SKM-1 (cell line): ENCODE measurements around the gene EEF1AKMT3.

Source experiments
- DNase-seq: peaks from one replicate; lab custom pipeline; 2025; ENCODE audit not compliant: unreplicated experiment; lab: John Stamatoyannopoulos, UW

The EEF1AKMT3 gene

DNA sequence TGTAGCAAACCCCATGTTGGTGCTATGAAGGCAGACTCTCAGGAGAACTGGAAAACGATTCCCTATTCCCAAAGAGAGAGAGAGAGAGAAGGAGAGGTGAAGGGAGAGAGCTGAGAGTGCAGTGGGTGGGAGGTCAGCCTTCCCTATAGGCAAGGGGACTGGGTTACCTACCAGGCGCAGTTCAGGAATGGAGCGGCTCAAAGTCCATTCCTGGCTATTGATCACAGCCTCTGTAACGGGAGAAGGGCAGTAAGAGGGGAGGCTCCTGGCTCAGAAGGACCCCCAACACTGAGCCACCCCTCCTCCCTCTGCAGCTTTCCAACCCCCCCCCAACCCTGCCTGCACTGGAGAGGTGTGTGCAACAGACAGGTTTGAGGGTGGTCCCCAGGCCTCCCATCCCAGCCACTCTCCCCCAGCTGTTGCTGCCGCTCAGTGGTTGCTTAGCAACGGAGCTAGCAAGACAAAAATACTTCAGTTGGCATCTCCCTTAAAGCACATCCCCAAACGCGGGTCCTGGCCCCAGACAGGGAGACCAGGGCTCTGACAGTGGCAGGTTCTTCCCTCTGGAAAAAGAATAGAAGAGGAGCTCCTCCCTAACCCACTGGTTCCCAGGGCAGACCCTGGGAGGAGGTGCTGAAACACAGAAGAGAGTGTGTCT lies 37.1 kb upstream of the EEF1AKMT3 start:
- no peak for DNase-seq

- DNase-seq: no peak
These were observed 36.3 kb upstream of the EEF1AKMT3 start for GRCh38 chr12:57735952-57736740.

- DNase-seq: no peak
These were observed 35.5 kb upstream of the EEF1AKMT3 start for GRCh38 chr12:57736741-57737466.

GRCh38 chr12:57737467-57738460 lies 34.6 kb upstream of the EEF1AKMT3 start:
- no peak for DNase-seq

- DNase-seq: no peak
These were observed 33.7 kb upstream of the EEF1AKMT3 start, which contains the start of gene AGAP2 for GRCh38 chr12:57738661-57739237. AGAP2 (minus strand) TSS chr12:57738742; CDS start chr12:57738246, 496 bp downstream.

GRCh38 chr12:57739387-57739786 lies 33.0 kb upstream of the EEF1AKMT3 start:
- no peak for DNase-seq

- no peak for DNase-seq
These were observed 32.4 kb upstream of the EEF1AKMT3 start for GRCh38 chr12:57739914-57740538.

DNA sequence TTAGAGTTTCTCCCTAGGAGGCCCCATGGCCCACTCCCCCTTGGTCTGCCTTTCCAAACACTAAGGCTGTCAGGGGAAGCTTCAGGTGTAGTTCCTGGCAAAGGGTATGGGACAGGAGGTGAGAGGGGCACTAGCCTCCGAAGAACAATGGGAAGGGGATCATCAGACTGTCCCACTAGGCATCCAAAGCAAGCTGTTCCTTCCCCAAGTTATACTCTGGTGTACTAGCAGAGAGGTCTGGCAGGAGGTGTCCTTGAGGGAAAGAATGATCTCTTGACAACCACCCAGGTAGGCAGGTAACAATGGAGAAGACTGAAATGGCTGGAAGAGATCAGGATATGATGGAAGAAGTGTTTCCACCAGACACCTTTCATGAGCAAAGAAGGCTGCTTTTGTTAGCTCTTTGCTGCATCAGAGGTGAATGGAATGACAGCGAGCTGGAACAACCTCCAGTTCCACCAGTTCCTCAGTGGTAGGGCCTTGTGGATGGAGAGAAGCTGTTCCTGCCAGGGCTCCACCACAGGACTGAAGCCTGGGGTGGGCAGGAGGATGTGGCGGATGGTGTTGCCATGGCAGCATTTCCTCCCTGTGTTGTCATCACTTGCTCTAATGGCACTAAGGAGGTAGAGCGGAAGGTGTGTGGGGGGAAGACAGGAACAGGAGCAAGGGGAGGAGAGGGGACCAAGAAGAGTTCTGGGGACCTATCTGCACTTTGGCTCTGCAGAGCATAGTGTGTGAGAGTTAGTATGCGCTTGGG lies 31.6 kb upstream of the EEF1AKMT3 start:
- no peak for DNase-seq

DNA sequence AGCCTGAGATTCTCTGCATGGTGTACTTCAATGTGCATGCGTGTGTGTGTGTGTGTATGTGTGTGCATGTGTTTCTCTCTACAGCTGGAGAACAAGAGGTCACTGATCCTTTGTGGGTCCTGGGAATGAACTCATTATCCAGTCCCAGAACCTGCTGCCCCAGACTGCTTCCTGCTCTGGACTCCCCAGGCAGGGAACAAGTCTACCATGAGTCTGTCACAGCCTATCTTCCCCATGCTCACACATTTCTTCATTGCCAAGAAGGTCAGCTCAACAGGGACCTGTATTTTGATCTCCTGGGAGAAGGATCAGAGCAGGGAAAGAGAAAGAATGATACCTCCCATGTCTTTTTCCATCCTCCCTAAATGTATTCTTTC lies 31.0 kb upstream of the EEF1AKMT3 start:
- DNase-seq: no peak

DNA sequence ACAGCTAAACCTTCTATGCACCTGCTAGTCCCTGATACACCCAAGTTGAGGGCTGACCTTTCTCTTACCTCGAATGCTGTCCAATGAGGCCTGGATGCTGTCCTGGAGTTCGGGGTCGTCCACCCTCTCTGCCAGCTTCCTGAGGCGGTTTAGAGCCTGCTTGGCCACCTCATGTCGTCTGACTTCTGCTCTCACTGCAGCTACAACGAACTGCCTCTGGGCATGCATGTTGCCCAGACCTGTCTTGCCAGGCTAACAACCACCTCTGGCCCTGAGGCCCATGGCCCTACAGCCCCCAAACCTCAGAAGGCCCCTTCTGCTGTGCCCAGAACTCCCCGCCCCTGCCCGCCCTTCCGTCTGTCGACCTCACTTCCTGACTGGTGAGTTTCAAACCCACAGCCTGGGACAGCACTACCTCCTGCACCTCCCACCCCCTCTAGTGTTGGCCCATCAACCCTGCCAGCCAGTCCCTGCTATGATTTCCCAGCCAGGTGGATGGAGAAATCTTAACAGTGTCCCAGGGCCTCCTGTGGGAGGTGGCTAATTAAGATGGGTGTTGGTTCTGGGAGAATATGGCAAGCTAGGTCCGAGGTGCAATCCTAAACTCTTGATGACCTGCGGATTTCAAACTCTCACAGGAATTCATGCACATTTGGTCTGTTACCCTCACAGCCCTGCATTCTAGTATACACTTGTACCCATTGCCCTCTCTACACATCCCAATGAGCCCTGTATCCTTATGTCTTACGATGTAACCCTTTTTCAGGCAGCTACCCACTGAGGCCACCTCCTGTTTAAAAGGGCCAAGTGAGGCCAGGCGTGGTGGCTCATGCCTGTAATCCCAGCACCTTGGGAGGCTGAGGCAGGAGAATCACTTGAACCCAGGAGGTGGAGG lies 30.3 kb upstream of the EEF1AKMT3 start:
- DNase-seq: no peak

GRCh38 chr12:57743769-57744168 lies 28.6 kb upstream of the EEF1AKMT3 start:
- no peak for DNase-seq

- no peak for DNase-seq
These were observed 28.1 kb upstream of the EEF1AKMT3 start for GRCh38 chr12:57744194-57744776.

DNA sequence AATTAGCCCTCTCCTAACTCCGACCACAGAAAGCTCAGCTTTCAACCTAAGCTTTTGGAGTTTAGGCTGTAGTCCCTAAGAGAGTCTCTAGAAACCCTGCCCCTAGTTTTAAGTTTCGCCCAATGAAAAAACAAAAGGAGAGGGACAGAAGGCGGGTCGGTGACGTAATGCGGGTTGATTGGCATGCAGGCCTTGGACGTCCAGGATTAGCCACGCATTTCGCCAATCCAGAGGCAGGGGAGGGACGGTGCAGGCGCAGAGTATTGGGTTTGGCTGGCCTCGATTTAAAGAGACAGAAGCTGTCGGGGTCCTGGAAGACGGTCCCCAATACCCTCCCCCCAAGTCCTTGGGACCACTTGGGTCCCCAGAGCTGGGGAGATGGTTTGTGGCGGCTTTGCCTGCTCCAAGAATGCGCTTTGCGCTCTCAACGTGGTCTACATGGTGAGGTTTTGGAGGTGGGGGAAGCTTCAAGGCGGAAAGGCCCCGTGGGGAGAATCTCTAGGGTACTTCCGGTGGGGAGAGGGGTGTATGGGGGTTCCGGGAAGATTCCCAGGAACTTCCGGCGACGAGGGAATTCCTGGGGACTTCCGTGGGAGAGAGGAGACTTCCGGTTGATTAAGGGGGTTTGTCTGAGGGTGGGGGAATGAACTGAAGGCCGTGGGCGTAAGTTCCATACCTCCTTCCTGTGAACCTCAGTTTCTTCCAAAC lies 27.5 kb upstream of the EEF1AKMT3 start, which contains the start of gene TSPAN31:
Gene TSPAN31, plus strand, starts transcription at position 263 of the 708 bp plus-strand sequence. Its CDS starts 116 bp downstream, at position 379.
- peak; percentile 82 for DNase-seq

DNA sequence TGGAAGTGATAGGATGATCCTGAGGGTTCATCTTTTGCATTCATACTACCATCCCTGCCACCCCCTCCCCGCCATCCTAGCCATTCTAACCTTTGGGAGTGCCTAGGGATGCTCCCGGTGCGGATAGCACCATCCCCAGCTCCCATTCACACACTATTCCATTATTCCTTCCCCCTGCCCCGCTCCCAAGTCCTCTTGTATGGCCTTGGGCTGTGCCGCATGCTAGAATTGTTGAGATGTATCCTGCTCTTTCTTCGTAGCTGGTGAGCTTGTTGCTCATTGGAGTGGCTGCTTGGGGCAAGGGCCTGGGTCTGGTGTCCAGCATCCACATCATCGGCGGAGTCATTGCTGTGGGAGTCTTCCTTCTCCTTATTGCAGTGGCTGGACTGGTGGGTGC lies 26.9 kb upstream of the EEF1AKMT3 start:
- DNase-seq: no peak

- DNase-seq: no peak
These were observed 26.4 kb upstream of the EEF1AKMT3 start for GRCh38 chr12:57746025-57746424.

DNA sequence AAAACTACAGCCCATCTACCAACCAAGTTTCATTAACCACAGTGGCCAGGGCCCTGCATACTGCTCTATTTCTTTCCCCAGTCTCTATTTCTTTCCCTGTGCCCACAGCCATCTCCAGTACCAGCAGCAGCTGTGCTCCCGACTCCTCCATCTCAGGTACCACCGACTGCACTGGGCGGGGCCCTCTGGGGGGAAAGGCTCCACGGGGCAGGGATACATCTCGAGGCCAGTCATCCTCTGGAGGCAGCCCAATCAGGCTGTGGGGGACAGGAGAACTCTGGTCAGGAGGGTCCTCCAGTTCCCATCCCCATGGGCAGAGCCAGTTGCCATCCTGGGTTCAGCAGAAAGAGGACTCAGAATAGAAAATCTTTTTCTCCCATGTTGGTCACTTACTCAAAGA lies 23.4 kb upstream of the EEF1AKMT3 start:
- no peak for DNase-seq
